Esophagus muscularis mucosa (tissue), 3 donors: ENCODE data around the gene KRT40.

Experiments used
- POLR2A ChIP-seq: fragments of 450-650 bp; IDR thresholded peaks from one replicate; pipeline ENCODE4 v1.6.1; 2017; ENCODE audit warnings: antibody characterized with exemption, moderate library complexity, mild to moderate bottlenecking, low read depth
- TF ChIP-seq, protein P1 (sequence below), 3 experiments: fragments of 200-600 bp in 2 of 3; fragments of 450-650 bp in 1 of 3; sonication (generic) in 2 of 3; IDR thresholded peaks; one replicate each; pipeline ENCODE4 v1.5.1; 2017 to 2019; ENCODE audit warnings: antibody characterized with exemption in 3 of 3, mild to moderate bottlenecking in 2 of 3, moderate library complexity in 1 of 3

GRCh38 chr17:40992666-40993065, 8.5 kb upstream of the KRT40 start:
- TF ChIP-seq POLR2A, result no peak
- TF ChIP-seq, protein P1, sequence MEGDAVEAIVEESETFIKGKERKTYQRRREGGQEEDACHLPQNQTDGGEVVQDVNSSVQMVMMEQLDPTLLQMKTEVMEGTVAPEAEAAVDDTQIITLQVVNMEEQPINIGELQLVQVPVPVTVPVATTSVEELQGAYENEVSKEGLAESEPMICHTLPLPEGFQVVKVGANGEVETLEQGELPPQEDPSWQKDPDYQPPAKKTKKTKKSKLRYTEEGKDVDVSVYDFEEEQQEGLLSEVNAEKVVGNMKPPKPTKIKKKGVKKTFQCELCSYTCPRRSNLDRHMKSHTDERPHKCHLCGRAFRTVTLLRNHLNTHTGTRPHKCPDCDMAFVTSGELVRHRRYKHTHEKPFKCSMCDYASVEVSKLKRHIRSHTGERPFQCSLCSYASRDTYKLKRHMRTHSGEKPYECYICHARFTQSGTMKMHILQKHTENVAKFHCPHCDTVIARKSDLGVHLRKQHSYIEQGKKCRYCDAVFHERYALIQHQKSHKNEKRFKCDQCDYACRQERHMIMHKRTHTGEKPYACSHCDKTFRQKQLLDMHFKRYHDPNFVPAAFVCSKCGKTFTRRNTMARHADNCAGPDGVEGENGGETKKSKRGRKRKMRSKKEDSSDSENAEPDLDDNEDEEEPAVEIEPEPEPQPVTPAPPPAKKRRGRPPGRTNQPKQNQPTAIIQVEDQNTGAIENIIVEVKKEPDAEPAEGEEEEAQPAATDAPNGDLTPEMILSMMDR (IDR thresholded peaks at IDR 0.05), result no peak
